Measurements from ENCODE around the gene ICAM2.

DNA sequence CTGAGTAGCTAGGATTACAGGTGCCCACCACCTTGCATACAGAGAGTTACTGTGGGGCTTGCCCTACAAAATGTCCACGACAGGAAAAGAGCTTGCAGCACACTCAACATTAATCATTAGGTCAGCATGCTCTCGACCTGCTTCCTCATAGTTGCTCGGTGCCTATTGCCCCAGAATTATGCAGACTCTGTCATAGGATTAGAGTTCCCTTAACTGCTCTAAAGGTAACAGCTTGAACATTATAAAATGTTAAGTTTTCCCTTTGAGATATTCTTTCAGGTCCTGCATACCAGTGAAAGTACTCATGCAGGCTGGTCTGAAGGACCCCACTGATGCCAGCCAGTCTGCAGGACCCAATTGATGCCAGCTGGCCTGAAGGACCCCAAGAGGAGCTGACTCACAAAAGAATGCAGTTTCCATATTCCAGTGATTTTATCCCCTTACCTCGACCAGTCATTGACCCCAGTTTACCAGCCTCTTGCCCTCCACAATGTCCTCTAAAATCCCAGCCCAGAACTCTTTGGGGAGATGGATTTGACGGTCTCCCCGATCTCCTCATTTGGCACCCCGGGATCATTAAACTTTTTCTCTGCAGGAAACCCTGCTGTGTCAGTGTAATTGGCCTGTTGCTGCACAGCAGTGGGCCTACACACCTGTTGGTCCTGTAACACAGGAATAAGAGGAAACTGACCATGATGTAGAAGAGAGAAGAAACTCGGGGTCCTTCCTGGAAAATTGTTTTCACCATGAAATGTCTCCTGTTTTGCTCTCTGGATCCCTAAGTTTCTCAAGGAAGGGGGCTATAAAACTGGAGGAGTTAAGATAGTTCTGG lies 10.6 kb downstream of the ICAM2 start:
- TF ChIP-seq POLR2AphosphoS5 (IDR thresholded peaks at IDR 0.05; ENCODE audit: low read depth, low read length) (no peak), SIN3A (IDR thresholded peaks at IDR 0.05; ENCODE audit: borderline replicate concordance, insufficient read depth, low read length) (no peak)
